HG03354 (cell line): ENCODE results near the gene TOX2.

Source experiments
- ATAC-seq: cut with Tn5 transposase; IDR thresholded peaks from one replicate; pipeline ENCODE4 v1.9.1; 2021; ENCODE audit warnings: mild to moderate bottlenecking; ENCODE audit not compliant: unreplicated experiment, poor library complexity, severe bottlenecking

The TOX2 gene

DNA sequence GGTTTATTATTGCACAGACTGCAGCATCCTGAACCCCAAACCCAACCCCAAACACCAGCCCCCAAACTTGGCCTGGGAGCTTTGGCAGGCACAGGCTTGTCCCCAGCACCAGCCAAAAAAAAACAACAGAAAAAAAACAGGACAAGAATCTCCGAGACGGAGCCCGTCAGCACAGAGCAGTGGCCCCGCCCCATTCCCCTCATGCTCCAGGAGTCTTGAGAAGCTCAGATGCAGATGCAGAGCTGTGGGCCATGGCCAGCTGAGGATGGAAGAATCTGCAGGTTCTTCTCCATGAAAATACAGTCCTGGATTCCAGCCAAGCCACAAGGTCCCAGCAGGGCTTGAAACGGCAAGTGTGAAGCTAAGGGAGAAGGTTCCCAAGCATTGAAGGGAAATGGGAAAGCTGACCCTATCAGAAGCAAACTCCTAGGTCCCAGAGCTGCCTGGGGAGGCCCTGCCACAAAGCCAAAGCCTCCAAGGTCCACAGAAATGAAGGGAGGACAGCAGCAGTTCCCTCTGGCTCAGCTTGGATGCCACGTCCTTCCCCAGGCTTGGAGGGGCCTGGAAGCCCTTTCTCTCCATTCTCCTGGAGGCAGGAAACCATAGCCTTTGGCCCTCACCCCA lies 197.2 kb downstream of the TOX2 start:
- ATAC-seq = no peak

DNA sequence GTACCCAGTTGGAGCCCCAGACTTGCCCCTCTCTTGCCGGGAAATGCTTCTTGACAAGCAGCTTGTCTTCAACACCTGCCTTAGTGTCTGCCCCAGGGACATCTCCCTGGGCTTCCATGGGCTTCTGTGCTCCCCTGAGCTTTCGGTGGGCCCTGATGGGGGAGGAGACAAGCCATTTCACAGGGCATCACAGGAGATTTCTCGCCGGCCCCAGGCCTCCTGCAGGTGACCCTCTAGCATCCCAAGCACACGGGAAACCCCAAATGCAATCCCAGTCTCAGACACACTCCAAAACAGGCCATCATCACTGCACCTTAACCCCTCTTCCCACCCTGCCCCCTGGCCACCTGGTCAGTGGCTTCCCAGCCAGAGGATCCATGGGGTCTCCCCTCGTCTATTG lies 197.8 kb downstream of the TOX2 start:
- no peak for ATAC-seq

DNA sequence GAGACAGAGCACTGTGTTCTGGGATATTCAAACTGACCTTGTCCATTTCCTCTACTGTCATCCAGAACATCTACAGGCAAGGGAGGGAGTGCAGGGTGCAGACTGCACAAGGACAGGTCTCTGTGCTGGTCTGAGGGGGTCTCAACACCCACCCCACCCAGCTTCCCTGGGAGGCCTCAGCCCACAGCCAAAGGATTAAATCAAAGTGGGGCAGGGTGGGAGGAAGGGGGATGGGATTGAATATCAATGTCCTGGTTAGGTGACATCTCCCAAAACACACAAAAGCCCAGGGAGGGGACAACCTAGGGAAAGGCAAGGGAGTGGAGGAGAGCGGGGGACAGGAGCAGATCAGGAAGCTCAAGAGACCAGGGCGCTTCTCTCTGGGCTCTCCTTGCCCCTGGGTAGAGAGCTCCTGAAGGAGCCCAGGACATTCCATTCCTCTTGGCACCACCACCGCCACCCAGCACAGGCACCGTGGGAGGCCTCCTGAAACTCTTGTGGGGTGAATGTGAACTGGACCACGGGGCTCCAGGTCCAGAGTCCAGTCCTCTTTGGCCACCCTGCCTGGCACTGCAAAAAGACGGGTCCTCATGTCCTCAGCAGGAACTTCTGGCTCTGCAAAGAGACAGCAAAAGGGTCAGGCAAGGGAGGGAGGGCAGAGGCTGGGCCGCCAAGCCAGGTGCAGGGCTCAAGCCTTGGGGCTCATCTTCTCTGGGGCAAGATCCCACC lies 198.4 kb downstream of the TOX2 start:
- no peak for ATAC-seq

GRCh38 chr20:44113618-44114376 lies 199.1 kb downstream of the TOX2 start:
- no peak for ATAC-seq

- no peak for ATAC-seq
Observed at GRCh38 chr20:44115181-44115580, 200.5 kb downstream of the TOX2 start.

GRCh38 chr20:44115762-44116644 lies 201.4 kb downstream of the TOX2 start:
- ATAC-seq = no peak

GRCh38 chr20:44117296-44118184 lies 202.9 kb downstream of the TOX2 start:
- no peak for ATAC-seq

GRCh38 chr20:44118185-44119033 lies 203.8 kb downstream of the TOX2 start:
- no peak for ATAC-seq
